NT2/D1 (cell line): ENCODE measurements around the gene TAGAP.

ENCODE experiments used
- DNase-seq: peaks from one replicate; pipeline ENCODE4 v3.0.0-alpha.2; 2011; ENCODE audit warnings: low read depth, low spot score
- H3K27me3 ChIP-seq: 2 replicates; pipeline ENCODE4 v1.6.0; 2011; ENCODE audit warnings: mild to moderate bottlenecking; ENCODE audit not compliant: insufficient read length, insufficient read depth
- H3K36me3 ChIP-seq: 2 replicates; pipeline ENCODE4 v1.6.1; 2011; ENCODE audit warnings: mild to moderate bottlenecking, low read length, mixed read lengths; ENCODE audit not compliant: insufficient read depth, insufficient read length
- H3K4me1 ChIP-seq: 2 replicates; pipeline ENCODE4 v1.5.1; 2011; ENCODE audit not compliant: insufficient read depth, insufficient read length
- H3K4me3 ChIP-seq: 2 replicates; pipeline ENCODE4 v1.5.1; 2011; ENCODE audit warnings: low read depth; ENCODE audit not compliant: insufficient read length
- H3K9ac ChIP-seq: 2 replicates; pipeline ENCODE4 v1.6.0; 2011; ENCODE audit warnings: low read depth; ENCODE audit not compliant: insufficient read length
- H3K9me3 ChIP-seq: 2 replicates; pipeline ENCODE4 v1.5.1; 2011; ENCODE audit warnings: mild to moderate bottlenecking, low read length; ENCODE audit not compliant: insufficient read depth
- SUZ12 ChIP-seq: IDR thresholded peaks from 2 replicates; pipeline ENCODE4 v1.6.1; 2011; ENCODE audit not compliant: insufficient read length, insufficient read depth; ENCODE audit errors: extremely low read depth
- YY1 ChIP-seq: IDR thresholded peaks from 2 replicates; pipeline ENCODE4 v1.6.1; 2011; ENCODE audit not compliant: insufficient read length, insufficient read depth
- ZNF274 ChIP-seq: IDR thresholded peaks from 2 replicates; pipeline ENCODE4 v1.6.1; 2011; ENCODE audit warnings: mild to moderate bottlenecking, low read depth, low read length

The TAGAP gene

DNA sequence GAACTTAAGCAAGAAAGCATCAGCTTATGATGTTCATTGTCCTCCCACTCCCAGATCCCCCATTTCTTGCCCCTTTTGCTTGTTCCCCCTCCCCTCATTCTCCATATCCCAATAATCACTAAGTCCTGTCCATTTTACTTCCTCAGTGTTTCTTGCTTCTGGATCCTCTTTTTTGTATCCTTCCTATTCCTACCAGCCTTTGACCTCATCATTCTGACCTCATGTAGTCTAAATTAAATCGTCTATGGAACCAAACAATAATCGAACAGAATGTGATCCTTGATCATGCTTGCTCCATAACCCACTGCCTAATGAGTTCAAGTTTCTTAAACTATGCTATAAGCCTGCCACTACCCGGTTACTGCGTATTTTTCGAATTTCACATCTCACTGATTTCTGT, 39.4 kb downstream of the TAGAP start:
- no peak overlapping the region for H3K4me3 ChIP-seq
- no peaks in the 10 kb centered on the region for H3K36me3 ChIP-seq
- no peaks in the 10 kb centered on the region for H3K9me3 ChIP-seq
- H3K27me3 ChIP-seq, result no peaks in the 10 kb centered on the region
- TF ChIP-seq ZNF274 (no peak), YY1 (no peak), SUZ12 (no peak)
- no peaks in the 10 kb centered on the region for H3K4me1 ChIP-seq
- no peak for DNase-seq
- H3K9ac ChIP-seq, result no peak overlapping the region

DNA sequence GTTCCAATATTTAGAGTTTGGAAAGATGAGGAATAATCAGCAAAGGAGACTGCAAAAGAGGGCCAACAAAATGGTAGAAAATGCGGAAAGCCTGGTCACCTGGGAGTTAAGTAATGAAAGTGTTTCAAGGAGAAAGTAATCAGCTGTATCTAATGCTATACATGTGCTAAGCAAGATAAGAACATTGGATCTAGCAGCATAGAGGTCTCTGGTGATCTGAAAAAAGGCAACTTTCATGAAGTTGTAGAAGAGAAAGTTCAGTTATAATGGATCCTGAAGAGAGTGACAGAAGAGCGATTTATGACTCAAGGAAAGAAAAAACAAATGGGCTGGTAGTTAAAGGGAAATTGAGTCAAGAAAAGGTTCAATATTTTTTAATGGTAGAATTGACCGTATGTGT, 40.2 kb downstream of the TAGAP start:
- Histone ChIP-seq H3K9ac (no peak overlapping the region), H3K27me3 (no peaks in the 10 kb centered on the region), H3K4me1 (no peaks in the 10 kb centered on the region), H3K9me3 (no peaks in the 10 kb centered on the region), H3K36me3 (no peaks in the 10 kb centered on the region), H3K4me3 (no peak overlapping the region)
- TF ChIP-seq ZNF274 (no peak), SUZ12 (no peak), YY1 (no peak)
- DNase-seq, result no peak

DNA sequence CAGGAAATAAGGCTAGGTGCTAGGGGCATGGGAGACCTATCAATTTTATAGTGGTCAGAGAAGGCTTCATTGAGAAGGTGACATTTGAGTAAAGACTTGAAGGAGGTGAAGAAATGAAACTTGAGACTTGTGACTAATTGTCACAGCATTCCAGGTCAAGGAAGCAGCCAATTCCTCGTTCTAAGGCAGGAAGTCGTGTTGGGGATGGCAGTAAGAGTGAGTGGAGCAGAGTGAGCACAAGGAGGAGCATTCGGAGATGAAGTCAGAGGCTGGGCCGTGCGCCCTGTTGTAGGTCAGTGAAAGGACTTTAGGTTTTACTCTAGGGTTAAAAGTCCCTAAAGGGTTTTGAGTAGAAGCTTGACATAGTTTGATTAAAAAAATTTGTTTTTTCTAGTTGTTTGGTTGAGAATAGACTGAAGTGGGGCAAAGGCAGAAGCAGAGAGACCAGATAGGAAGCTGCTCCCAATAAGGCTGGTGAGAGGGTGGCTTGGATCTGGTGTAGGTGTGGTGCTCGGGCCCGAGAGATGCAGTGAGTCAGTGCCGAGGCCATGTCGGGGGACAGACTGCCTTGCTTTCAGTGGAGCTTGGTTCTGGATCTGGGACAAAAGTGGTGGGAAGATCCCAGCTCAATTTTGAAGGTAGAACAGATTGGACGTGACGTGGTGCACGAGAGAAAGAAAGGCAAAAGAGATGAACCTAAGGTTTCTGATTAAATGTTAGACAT, 42.2 kb downstream of the TAGAP start:
- no peak for DNase-seq
- no peak overlapping the region for H3K9ac ChIP-seq
- H3K27me3 ChIP-seq, result no peaks in the 10 kb centered on the region
- H3K9me3 ChIP-seq, result no peaks in the 10 kb centered on the region
- no peaks in the 10 kb centered on the region for H3K4me1 ChIP-seq
- no peaks in the 10 kb centered on the region for H3K36me3 ChIP-seq
- no peak overlapping the region for H3K4me3 ChIP-seq
- TF ChIP-seq SUZ12 (no peak), YY1 (no peak), ZNF274 (no peak)

DNA sequence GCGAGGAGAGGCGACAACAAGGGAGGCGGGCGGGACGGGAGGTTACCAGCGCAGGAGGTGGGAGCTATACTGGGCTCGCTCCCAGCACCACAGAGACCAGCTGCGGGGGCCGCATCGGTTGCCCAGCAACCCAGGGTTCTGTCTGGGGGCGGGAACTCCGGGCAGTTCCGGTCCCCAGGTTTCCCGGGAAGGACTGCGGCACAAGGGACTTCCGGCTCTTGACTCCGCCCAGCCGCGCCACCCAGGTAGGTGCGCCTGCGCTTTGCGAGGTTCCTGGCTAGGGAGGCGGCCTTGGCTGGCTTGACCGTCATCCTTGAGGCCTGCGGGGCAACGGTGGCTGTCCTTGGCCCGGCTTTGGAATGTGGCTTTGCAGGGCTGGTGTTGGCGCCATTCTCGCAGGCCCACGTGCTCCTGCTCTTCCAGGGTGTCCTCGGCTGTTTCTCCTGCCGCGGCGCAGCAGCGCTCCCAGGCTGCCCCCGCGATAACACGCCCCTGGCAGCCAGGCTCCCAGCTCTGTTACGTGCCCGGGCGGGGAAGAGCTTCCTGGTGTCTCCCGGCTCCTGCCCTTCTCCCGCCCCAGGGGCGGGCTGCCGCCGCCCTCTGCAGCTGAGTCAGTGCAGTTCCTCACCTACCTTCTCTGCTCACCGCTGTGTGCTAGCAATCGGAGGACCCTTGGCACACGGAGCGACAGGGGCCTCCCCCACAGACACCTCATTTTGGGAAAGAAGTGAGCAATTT, 45.0 kb downstream of the TAGAP start, which contains the start of gene RSPH3:
Gene RSPH3, minus strand, starts transcription at position 537 of the 738 bp plus-strand sequence. CDS start 652 bp downstream, outside the sequence.
- no peaks in the 10 kb centered on the region for H3K27me3 ChIP-seq
- no peaks in the 10 kb centered on the region for H3K9me3 ChIP-seq
- H3K9ac ChIP-seq, result peak within 1 kb of the TSS; percentile 89
- H3K4me1 ChIP-seq, result no peaks in the 10 kb centered on the region
- TF ChIP-seq YY1 (no peak), SUZ12 (no peak), ZNF274 (no peak)
- H3K36me3 ChIP-seq, result no peaks in the 10 kb centered on the region
- DNase-seq, result peak; percentile 89
- peak within 1 kb of the TSS; percentile 64 for H3K4me3 ChIP-seq

DNA sequence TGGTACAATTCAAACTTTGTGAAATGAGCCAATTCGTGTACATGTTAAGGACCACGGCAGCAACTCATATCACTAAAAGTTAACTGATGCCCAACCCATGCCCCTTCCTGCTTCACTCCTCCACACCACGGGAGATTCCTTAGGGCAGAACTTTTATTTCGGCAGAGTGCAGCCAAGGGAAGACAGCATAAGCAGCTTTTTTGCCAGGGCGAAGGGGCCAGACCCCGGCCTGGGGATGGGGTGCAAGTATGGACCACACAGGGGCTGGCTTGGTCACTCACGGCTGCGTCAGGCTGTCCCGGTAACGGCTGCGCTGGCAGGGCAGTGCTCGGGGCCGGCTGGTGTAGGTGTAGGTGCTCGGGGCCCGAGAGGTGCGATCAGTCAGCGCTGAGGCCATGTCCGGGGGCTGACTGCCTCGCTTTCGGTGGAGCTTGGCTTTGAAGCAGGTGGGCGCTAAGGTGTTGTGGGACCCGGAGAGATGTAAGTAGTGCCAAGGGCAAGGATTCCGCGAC, 45.6 kb downstream of the TAGAP start:
- Histone ChIP-seq H3K27me3 (no peaks in the 10 kb centered on the region), H3K9me3 (no peaks in the 10 kb centered on the region), H3K4me3 (peak overlapping the region; percentile 64), H3K36me3 (no peaks in the 10 kb centered on the region), H3K9ac (peak overlapping the region; percentile 80), H3K4me1 (no peaks in the 10 kb centered on the region)
- no peak for TF ChIP-seq YY1
- TF ChIP-seq SUZ12, result no peak
- no peak for TF ChIP-seq ZNF274
- DNase-seq, result no peak

DNA sequence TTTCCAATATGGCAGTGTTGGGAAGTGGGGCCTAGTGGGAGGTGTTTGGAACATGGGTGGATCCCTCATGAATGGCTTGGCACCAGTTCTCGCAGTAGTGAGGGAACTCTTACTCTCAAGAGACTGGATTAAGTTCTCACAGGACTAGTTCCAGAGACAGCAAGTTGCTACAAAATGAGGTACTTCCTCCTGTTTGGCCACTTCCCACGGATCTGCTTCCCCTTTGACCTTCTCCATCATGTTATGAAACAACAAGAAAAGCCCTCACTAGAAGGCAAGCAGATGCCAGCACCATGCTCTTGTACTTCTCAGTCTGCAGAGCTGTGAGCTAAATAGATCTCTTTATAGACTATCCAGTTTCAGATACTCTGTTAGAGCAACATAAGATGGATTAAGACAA, 47.9 kb downstream of the TAGAP start:
- no peaks in the 10 kb centered on the region for H3K9me3 ChIP-seq
- no peaks in the 10 kb centered on the region for H3K27me3 ChIP-seq
- no peaks in the 10 kb centered on the region for H3K4me1 ChIP-seq
- H3K4me3 ChIP-seq, result no peak overlapping the region
- DNase-seq, result no peak
- H3K9ac ChIP-seq, result no peak overlapping the region
- TF ChIP-seq SUZ12, result no peak
- no peak for TF ChIP-seq ZNF274
- TF ChIP-seq YY1, result no peak
- no peaks in the 10 kb centered on the region for H3K36me3 ChIP-seq

DNA sequence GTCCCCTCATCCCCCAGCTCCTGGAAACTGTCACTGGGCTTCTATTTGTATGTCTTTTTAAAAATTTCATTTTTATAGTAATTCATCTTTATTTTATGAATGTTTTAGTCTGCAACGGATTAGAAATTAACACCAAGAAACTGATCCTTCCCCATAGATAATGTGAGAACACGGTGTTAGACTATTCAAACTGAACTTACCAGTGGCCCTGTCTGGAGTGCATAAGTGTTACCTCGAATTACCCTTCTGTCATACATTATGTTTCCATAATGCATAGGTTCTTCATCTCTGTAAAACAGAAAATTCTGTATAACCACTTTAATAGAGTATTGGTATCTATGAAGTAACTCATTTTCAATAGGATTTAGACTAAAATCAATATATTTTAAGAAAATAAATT, 51.2 kb downstream of the TAGAP start:
- H3K36me3 ChIP-seq, result no peaks in the 10 kb centered on the region
- TF ChIP-seq ZNF274 (no peak), SUZ12 (no peak), YY1 (no peak)
- no peak for DNase-seq
- H3K9me3 ChIP-seq, result no peaks in the 10 kb centered on the region
- no peaks in the 10 kb centered on the region for H3K4me1 ChIP-seq
- no peak overlapping the region for H3K9ac ChIP-seq
- H3K27me3 ChIP-seq, result no peaks in the 10 kb centered on the region
- H3K4me3 ChIP-seq, result no peak overlapping the region
